ENCODE results near the gene DDX41. TPM values are rescaled to one million over a fixed set of nuclear protein-coding genes. Genes with fewer than 3 reads are reported as not detected.
A peak's percentile ranks its signal among the peaks of the same experiment; 100 is the strongest.

DDX41 gene
- total RNA-seq, 4 donors from 2014 or later = 96.5 to 170 (median 130) TPM

- peak; percentile 69 for DNase-seq
- in situ Hi-C loops (cut with MboI; ENCODE audit: low pct_ligation_motif_present in 1 of 4, low pct_unique_long_range_greater_than_20kb in 1 of 4, low sequenced_read_pairs in 3 of 4) = no loop called here
- intact Hi-C loops (cut with DNase I; ENCODE audit: low total_unique reads) = no loop called here
- WGBS, 2 donors (ENCODE audit: low coverage in 1 of 2) = 13 to 57% methylated on average over 3 to 18 of the region's 18 CpGs
- Histone ChIP-seq H3K27ac (peak overlapping the region; percentile 72 to 91 (median 78)), H3K36me3 (no peaks in the 10 kb centered on the region), H3K4me3 (no peak overlapping the region), H3K27me3 (peaks cover 2% of the 10 kb centered on the region), H3K4me1 (peaks cover 17 to 41% (median 24%) of the 10 kb centered on the region in 4 donors), H3K9me3 (no peaks in the 10 kb centered on the region)
- no peak for TF ChIP-seq CTCF (IDR thresholded peaks at IDR 0.05)
- TF ChIP-seq POLR2AphosphoS5 (IDR thresholded peaks at IDR 0.05) = peak; percentile 49 to 83 (median 80)
Observed at GRCh38 chr5:177478711-177479646, 37.8 kb downstream of the DDX41 start.

DNA sequence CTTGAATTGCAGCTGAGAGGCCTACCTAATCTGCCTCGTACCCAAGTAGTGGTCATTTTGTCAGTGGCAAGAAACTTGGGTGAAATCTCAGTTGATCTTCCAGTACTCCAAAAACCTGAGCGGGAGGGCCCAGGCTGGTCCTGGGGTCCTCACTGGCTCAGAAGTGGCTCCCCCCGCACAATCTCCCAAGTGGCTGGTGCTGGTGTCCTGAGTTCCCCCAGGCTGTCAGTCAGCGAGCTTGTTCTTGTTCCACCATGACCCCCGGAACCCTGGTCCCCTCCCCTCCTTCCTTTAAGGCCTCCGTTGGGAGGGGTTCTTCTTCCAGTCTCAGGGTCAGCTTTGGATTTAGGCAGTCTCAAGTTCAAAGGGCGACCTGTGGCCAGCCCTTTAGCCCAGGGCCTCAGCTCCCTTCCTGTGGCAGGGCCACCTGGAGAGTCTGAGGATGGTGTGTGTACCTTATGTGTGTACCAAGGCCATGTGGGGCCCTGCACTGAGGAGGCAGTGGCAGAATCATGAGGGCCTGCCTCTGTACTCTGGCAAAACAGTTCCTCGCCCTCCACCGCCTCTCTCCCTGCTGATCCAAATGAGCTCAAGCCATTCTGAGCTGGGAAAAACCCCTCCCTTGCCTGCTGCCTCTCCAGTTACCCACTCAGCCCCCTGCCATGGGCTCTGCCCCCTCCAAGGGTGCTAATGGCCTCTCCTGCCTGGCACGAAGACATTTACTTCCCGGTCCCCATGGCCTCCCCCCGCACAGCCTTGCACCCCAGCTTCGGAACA is 38.9 kb downstream of the DDX41 start:
- no peak for TF ChIP-seq POLR2AphosphoS5 (IDR thresholded peaks at IDR 0.05)
- no peak for TF ChIP-seq POLR2A (IDR thresholded peaks at IDR 0.05)
- no peak for TF ChIP-seq EP300 (IDR thresholded peaks at IDR 0.05; ENCODE audit: low read depth)
- TF ChIP-seq CTCF (IDR thresholded peaks at IDR 0.05) = no peak
- Histone ChIP-seq H3K36me3 (no peaks in the 10 kb centered on the region), H3K4me1 (peaks cover 17 to 40% (median 20%) of the 10 kb centered on the region in 4 donors), H3K27ac (peak overlapping the region; percentile 72 to 91 (median 78)), H3K27me3 (peaks cover 4% of the 10 kb centered on the region), H3K9me3 (no peaks in the 10 kb centered on the region), H3K4me3 (no peak overlapping the region)
- DNase-seq = no peak
- intact Hi-C loops (cut with DNase I; ENCODE audit: low total_unique reads) (no loop called here), in situ Hi-C loops (cut with MboI; ENCODE audit: low pct_ligation_motif_present in 1 of 4, low pct_unique_long_range_greater_than_20kb in 1 of 4, low sequenced_read_pairs in 3 of 4) (no loop called here)
- whole genome bisulfite sequencing, 2 donors (ENCODE audit: low coverage in 1 of 2) = 84 to 90% methylated on average over 4 to 13 of the region's 13 CpGs

DNA sequence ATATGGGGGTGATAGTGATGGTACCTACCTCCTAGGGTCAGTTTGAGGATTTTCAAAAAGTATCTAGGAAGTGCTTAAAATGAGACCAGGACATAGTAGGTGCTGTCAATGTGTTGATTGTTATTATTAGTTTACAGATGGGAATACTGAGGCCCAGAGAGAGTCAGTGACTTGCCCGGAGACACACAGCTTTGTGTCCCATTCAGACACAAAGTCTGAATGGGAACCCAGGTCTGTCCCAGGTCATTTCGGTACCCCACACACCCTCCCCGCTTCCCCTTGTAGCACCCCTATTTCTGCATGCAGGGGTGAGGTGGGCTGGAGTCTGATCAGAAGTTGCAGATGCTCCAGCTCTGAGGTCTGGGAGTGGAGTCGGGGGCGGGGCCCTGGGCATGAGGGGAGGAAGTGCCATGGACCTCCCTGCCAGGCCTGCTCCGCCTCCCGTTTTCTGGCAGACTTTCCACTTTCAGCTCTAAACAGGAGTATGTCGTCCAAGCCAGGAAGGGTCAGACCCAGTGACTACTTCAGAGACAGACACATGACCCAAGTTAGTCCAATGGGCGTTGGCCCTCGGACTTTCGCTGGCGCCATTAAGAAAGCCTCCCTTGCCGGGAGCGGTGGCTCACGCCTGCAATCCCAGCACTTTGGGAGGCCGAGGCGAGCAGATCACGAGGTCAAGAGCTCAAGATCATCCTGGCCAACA is 40.1 kb downstream of the DDX41 start:
- H3K27ac ChIP-seq = peak overlapping the region; percentile 72 to 91 (median 78)
- peaks cover 14% of the 10 kb centered on the region for H3K27me3 ChIP-seq
- H3K9me3 ChIP-seq = no peaks in the 10 kb centered on the region
- in situ Hi-C loops (cut with MboI; ENCODE audit: low pct_ligation_motif_present in 1 of 4, low pct_unique_long_range_greater_than_20kb in 1 of 4, low sequenced_read_pairs in 3 of 4) (no loop called here), intact Hi-C loops (cut with DNase I; ENCODE audit: low total_unique reads) (no loop called here)
- peaks cover 28 to 52% (median 31%) of the 10 kb centered on the region in 4 donors for H3K4me1 ChIP-seq
- no peak overlapping the region for H3K4me3 ChIP-seq
- WGBS, 2 donors (ENCODE audit: low coverage in 1 of 2) = 77% methylated on average over 16 of the region's 18 CpGs; no CpG with 5 or more reads in 1 of the 2 donors
- DNase-seq = peak; percentile 46
- no peaks in the 10 kb centered on the region for H3K36me3 ChIP-seq
- TF ChIP-seq POLR2AphosphoS5 (IDR thresholded peaks at IDR 0.05) = peak; percentile 27 to 52 (median 30)
- no peak for TF ChIP-seq EP300 (IDR thresholded peaks at IDR 0.05; ENCODE audit: low read depth)

GRCh38 chr5:177475563-177476427 is 41.0 kb downstream of the DDX41 start:
- Histone ChIP-seq H3K9me3 (no peaks in the 10 kb centered on the region), H3K27ac (peak overlapping the region in 3 of 4 donors; percentile 26 to 91 (median 82)), H3K4me1 (peaks cover 28 to 47% (median 35%) of the 10 kb centered on the region in 4 donors), H3K27me3 (peaks cover 14% of the 10 kb centered on the region), H3K4me3 (no peak overlapping the region), H3K36me3 (no peaks in the 10 kb centered on the region)
- in situ Hi-C loops (cut with MboI; ENCODE audit: low pct_ligation_motif_present in 1 of 4, low pct_unique_long_range_greater_than_20kb in 1 of 4, low sequenced_read_pairs in 3 of 4) = no loop called here
- no peak for DNase-seq
- TF ChIP-seq CTCF (IDR thresholded peaks at IDR 0.05) = no peak
- TF ChIP-seq POLR2AphosphoS5 (IDR thresholded peaks at IDR 0.05) = no peak
- no peak for TF ChIP-seq POLR2A (IDR thresholded peaks at IDR 0.05)
- TF ChIP-seq EP300 (IDR thresholded peaks at IDR 0.05; ENCODE audit: low read depth) = no peak
- WGBS, 2 donors (ENCODE audit: low coverage in 1 of 2) = 60 to 65% methylated on average over 4 to 11 of the region's 11 CpGs
- intact Hi-C loops (cut with DNase I; ENCODE audit: low total_unique reads) = no loop called here
